Panc1 (cell line): Measurements from ENCODE around the gene ACTL6B. TPM values are rescaled to one million over a fixed set of nuclear protein-coding genes. Genes with fewer than 3 reads are reported as not detected.

Experiments
- ATAC-seq: fragments of 200-7000 bp; cut with Tn5 transposase; 2 replicates; pipeline ENCODE4 v1.9.1; 2020; ENCODE audit warnings: mild to moderate bottlenecking, moderate library complexity
- BruUV-seq: library from RNA; stranded (reverse); fragments of 400-500 nt; replicated peaks from 2 replicates; lab custom pipeline; 2021; lab: Mats Ljungman, UMichigan
- CTCF ChIA-PET: fragments of 300-600 bp; sonication (Branson Sonifier 250); formaldehyde crosslinking; loops from one replicate; lab custom pipeline; 2022; ENCODE audit warnings: antibody characterized with exemption; lab: Charles Lee
- POLR2A ChIA-PET: fragments of 300-600 bp; sonication (Branson Sonifier 250); formaldehyde crosslinking; loops from one replicate; lab custom pipeline; 2022; ENCODE audit warnings: antibody characterized with exemption; lab: Charles Lee
- DNase-seq: peaks from one replicate; pipeline ENCODE4 v3.0.0-alpha.2; 2010; ENCODE audit warnings: low read depth, low spot score
- H3K27ac ChIP-seq: 2 replicates; pipeline ENCODE4 v1.5.1; 2011; ENCODE audit warnings: mild to moderate bottlenecking, low read length, inconsistent platforms
- H3K27me3 ChIP-seq: fragments of 200-500 bp; sonication (Bioruptor generic); 2 replicates; pipeline ENCODE4 v1.6.0; 2014; ENCODE audit warnings: low read length, inconsistent platforms; ENCODE audit not compliant: control insufficient read depth, insufficient read depth
- H3K36me3 ChIP-seq: fragments of 200-500 bp; sonication (Bioruptor generic); 2 replicates; pipeline ENCODE4 v1.5.1; 2014; ENCODE audit warnings: inconsistent platforms, mild to moderate bottlenecking, low read length, moderate library complexity; ENCODE audit not compliant: control insufficient read depth, insufficient read depth
- H3K4me1 ChIP-seq: 2 replicates; pipeline ENCODE4 v1.5.1; 2011; ENCODE audit warnings: inconsistent platforms, mild to moderate bottlenecking, low read length, moderate library complexity; ENCODE audit not compliant: control insufficient read depth, insufficient read depth
- H3K4me3 ChIP-seq, 2 experiments: 2 replicates each; pipeline ENCODE4 v1.5.1; 2011 to 2012; ENCODE audit warnings: low read depth in 2 of 2, low read length in 2 of 2, mild to moderate bottlenecking in 2 of 2, inconsistent platforms in 1 of 2, moderate library complexity in 1 of 2
- H3K9me3 ChIP-seq: fragments of 200-500 bp; sonication (Bioruptor generic); 2 replicates; pipeline ENCODE4 v1.5.1; 2014; ENCODE audit warnings: low read depth, mild to moderate bottlenecking, inconsistent platforms, low read length, moderate library complexity; ENCODE audit not compliant: control insufficient read depth, insufficient read depth
- POLR2AphosphoS5 ChIP-seq: IDR thresholded peaks from 2 replicates; pipeline ENCODE4 v1.6.1; 2012; ENCODE audit warnings: mild to moderate bottlenecking, low read depth, low read length, moderate library complexity
- SIN3A ChIP-seq: IDR thresholded peaks from 2 replicates; pipeline ENCODE4 v1.6.1; 2012; ENCODE audit warnings: low read depth, mild to moderate bottlenecking, low read length, moderate library complexity, borderline replicate concordance; ENCODE audit not compliant: insufficient read depth
- TCF7L2 ChIP-seq: IDR thresholded peaks from 2 replicates; pipeline ENCODE4 v1.6.1; 2011; ENCODE audit warnings: mild to moderate bottlenecking, low read depth, low read length, inconsistent platforms
- in situ Hi-C: cut with HindIII; loops from 2 replicates; pipeline ENCODE4 v1.10.0; 2016; ENCODE audit warnings: low sequenced_read_pairs, low pct_unique_long_range_greater_than_20kb
- intact Hi-C: fragments of 100-400 bp; cut with micrococcal nuclease; formaldehyde crosslinking; loops from one replicate; pipeline ENCODE4 v1.10.0; 2022; ENCODE audit not compliant: unreplicated experiment
- total RNA-seq: library from RNA; stranded (reverse); gene quantifications from one replicate; pipeline ENCODE4 v1.2.1, GENCODE V29; 2021; ENCODE audit not compliant: unreplicated experiment
- TF ChIP-seq, protein P1 (sequence below): fragments of 450-650 bp; IDR thresholded peaks from 2 replicates; pipeline ENCODE4 v1.5.1; 2017; ENCODE audit warnings: mild to moderate bottlenecking
- TF ChIP-seq, protein P2 (sequence below), 2 experiments: IDR thresholded peaks; 2 replicates each; pipeline ENCODE4 v1.6.1; 2011 to 2012; ENCODE audit warnings: low read depth in 2 of 2, control low read depth in 1 of 2, low read length in 1 of 2, mild to moderate bottlenecking in 1 of 2, moderate library complexity in 1 of 2; ENCODE audit not compliant: insufficient read depth in 1 of 2

ACTL6B gene
- total RNA-seq, 1 experiment from 2014 or later: not detected

DNA sequence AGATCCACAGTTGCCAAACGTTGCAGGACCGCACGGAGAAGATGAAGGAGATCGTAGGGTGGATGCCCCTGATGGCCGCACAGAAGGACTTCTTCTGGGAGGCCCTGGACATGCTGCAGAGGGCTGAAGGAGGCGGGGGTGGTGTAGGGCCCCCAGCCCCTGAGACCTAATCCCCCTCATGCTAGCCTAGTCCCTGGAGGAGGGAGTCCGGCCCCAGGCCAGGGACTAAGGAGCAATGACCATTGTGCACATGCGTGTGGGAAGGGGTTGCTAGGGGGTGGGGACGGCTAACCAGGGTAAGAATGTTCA is 55.6 kb downstream of the ACTL6B start:
- Histone ChIP-seq H3K27ac (no peak overlapping the region), H3K4me3 (no peak overlapping the region), H3K36me3 (no peaks in the 10 kb centered on the region), H3K27me3 (no peaks in the 10 kb centered on the region), H3K9me3 (no peaks in the 10 kb centered on the region), H3K4me1 (no peaks in the 10 kb centered on the region; the same call in 1 of the 2 replicates)
- DNase-seq: no peak
- ATAC-seq: no peak
- no peak for TF ChIP-seq POLR2AphosphoS5
- BruUV-seq: no TSS peak
- intact Hi-C loops (no loop called here), in situ Hi-C loops (no loop called here)
- POLR2A ChIA-PET: no interaction called here
- CTCF ChIA-PET: no interaction called here

DNA sequence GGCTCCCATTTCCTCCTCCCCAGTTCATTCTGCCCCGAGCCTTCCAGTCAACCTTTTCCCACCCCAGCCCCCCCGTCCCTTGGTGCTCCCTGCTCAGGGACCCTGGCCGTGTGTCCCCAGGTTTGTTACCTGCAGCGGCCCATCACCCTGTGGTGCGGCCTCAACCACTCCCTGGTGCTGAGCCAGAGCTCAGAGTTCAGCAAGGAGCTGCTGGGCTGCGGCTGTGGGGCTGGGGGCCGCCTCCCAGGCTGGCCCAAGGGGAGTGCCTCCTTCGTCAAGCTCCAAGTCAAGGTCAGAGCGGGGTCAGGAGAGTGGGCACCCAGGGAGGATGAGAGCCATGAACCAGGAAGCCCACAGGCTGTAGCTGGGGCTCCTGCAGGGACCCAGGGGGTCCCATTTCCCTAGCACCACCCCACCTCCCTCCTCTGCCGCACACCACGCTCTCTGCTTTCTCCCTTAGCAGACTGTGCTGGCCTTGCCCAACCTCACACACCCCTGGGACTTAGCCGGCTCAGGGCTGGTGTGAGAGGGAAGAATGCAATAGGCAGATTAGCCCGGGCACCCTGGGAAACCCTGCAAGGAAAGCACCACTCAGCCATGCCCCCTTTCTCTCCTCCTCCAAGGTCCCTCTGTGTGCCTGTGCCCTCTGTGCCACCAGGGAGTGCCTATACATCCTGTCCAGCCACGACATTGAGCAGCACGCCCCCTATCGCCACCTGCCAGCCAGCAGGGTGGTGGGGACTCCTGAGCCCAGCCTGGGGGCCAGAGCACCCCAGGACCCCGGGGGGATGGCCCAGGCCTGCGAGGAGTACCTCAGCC is 56.1 kb downstream of the ACTL6B start:
- BruUV-seq: no TSS peak
- ChIA-PET POLR2A (no interaction called here), CTCF (no interaction called here)
- no peak for ATAC-seq
- DNase-seq: no peak
- in situ Hi-C loops (no loop called here), intact Hi-C loops (no loop called here)
- Histone ChIP-seq H3K27me3 (no peaks in the 10 kb centered on the region), H3K4me3 (no peak overlapping the region), H3K36me3 (no peaks in the 10 kb centered on the region), H3K9me3 (no peaks in the 10 kb centered on the region), H3K4me1 (no peaks in the 10 kb centered on the region; the same call in 1 of the 2 replicates), H3K27ac (no peak overlapping the region)
- TF ChIP-seq, protein P1, sequence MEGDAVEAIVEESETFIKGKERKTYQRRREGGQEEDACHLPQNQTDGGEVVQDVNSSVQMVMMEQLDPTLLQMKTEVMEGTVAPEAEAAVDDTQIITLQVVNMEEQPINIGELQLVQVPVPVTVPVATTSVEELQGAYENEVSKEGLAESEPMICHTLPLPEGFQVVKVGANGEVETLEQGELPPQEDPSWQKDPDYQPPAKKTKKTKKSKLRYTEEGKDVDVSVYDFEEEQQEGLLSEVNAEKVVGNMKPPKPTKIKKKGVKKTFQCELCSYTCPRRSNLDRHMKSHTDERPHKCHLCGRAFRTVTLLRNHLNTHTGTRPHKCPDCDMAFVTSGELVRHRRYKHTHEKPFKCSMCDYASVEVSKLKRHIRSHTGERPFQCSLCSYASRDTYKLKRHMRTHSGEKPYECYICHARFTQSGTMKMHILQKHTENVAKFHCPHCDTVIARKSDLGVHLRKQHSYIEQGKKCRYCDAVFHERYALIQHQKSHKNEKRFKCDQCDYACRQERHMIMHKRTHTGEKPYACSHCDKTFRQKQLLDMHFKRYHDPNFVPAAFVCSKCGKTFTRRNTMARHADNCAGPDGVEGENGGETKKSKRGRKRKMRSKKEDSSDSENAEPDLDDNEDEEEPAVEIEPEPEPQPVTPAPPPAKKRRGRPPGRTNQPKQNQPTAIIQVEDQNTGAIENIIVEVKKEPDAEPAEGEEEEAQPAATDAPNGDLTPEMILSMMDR: no peak; the same call in 1 of the 2 replicates
- TF ChIP-seq TCF7L2: no peak

DNA sequence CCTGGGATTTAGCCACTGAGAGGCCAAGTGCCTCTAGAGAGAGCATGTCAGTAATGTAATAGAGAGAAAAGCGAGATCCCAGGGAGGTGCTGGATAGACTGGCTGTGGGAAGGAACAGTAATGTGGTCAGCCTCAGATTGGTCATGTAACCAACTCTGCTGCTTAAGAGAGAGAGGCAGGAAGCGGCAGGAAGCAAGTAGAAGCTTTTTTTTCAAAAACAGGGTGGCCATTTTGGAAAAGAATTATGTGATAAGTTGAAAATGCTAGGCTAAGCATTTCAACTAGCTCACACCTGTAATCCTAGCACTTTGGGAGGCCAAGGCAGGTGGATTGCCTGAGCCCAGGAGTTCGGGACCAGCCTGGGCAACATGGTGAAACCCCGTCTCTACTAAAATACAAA is 57.8 kb downstream of the ACTL6B start:
- DNase-seq (no peak), ATAC-seq (no peak)
- Histone ChIP-seq H3K4me3 (no peak overlapping the region), H3K4me1 (no peaks in the 10 kb centered on the region; the same call in 1 of the 2 replicates), H3K36me3 (no peaks in the 10 kb centered on the region), H3K9me3 (no peaks in the 10 kb centered on the region), H3K27me3 (no peaks in the 10 kb centered on the region), H3K27ac (no peak overlapping the region)
- no TSS peak for BruUV-seq
- in situ Hi-C loops (no loop called here), intact Hi-C loops (no loop called here)
- CTCF ChIA-PET: no interaction called here
- POLR2A ChIA-PET: interaction anchor here (0.6 kb wide), 2 partner anchors 12 to 14 kb away, joined by 3 to 7 read pairs; partner anchors contain the start of gene FBXO24
- TF ChIP-seq TCF7L2 (no peak), SIN3A (no peak), POLR2AphosphoS5 (no peak)
- TF ChIP-seq, protein P1: no peak
- TF ChIP-seq, protein P2, sequence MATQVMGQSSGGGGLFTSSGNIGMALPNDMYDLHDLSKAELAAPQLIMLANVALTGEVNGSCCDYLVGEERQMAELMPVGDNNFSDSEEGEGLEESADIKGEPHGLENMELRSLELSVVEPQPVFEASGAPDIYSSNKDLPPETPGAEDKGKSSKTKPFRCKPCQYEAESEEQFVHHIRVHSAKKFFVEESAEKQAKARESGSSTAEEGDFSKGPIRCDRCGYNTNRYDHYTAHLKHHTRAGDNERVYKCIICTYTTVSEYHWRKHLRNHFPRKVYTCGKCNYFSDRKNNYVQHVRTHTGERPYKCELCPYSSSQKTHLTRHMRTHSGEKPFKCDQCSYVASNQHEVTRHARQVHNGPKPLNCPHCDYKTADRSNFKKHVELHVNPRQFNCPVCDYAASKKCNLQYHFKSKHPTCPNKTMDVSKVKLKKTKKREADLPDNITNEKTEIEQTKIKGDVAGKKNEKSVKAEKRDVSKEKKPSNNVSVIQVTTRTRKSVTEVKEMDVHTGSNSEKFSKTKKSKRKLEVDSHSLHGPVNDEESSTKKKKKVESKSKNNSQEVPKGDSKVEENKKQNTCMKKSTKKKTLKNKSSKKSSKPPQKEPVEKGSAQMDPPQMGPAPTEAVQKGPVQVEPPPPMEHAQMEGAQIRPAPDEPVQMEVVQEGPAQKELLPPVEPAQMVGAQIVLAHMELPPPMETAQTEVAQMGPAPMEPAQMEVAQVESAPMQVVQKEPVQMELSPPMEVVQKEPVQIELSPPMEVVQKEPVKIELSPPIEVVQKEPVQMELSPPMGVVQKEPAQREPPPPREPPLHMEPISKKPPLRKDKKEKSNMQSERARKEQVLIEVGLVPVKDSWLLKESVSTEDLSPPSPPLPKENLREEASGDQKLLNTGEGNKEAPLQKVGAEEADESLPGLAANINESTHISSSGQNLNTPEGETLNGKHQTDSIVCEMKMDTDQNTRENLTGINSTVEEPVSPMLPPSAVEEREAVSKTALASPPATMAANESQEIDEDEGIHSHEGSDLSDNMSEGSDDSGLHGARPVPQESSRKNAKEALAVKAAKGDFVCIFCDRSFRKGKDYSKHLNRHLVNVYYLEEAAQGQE (IDR thresholded peaks at IDR 0.05; ENCODE audit: insufficient read depth in 1 of 2, low read depth in 2 of 2, low read length in 1 of 2): no peak
